Measurements from ENCODE around the gene ARMC9. TPM values are rescaled to one million over a fixed set of nuclear protein-coding genes. Genes with fewer than 3 reads are reported as not detected.
A peak's percentile ranks its signal among the peaks of the same experiment; 100 is the strongest.
"Not testable (repeated sequence)": the region's sequence is repeated elsewhere in the genome, so short reads cannot be mapped to it uniquely, and the experiment has no call there.

The ARMC9 gene
- total RNA-seq, 1 experiment from 2014 or later: 15.2 TPM

- Histone ChIP-seq H3K9me3 (no peaks in the 10 kb centered on the region), H3K36me3 (peaks cover 30% of the 10 kb centered on the region), H3K27me3 (no peaks in the 10 kb centered on the region), H3K4me3 (no peak overlapping the region)
- DNase-seq: no peak
These were observed 21.0 kb upstream of the ARMC9 start for GRCh38 chr2:231177156-231178025.

GRCh38 chr2:231178805-231179204 is 19.6 kb upstream of the ARMC9 start:
- DNase-seq, H3K27me3 ChIP-seq, H3K9me3 ChIP-seq, H3K4me3 ChIP-seq: not testable (repeated sequence)
- H3K36me3 ChIP-seq: peaks cover 23% of the 10 kb centered on the region

GRCh38 chr2:231181860-231182512 is 16.4 kb upstream of the ARMC9 start:
- Histone ChIP-seq H3K9me3 (no peaks in the 10 kb centered on the region), H3K36me3 (no peaks in the 10 kb centered on the region), H3K4me3 (no peak overlapping the region), H3K27me3 (no peaks in the 10 kb centered on the region)
- DNase-seq: peak; percentile 80

- DNase-seq: no peak
- no peaks in the 10 kb centered on the region for H3K27me3 ChIP-seq
- no peaks in the 10 kb centered on the region for H3K36me3 ChIP-seq
- H3K4me3 ChIP-seq: no peak overlapping the region
- H3K9me3 ChIP-seq: no peaks in the 10 kb centered on the region
These were observed 15.9 kb upstream of the ARMC9 start for GRCh38 chr2:231182513-231182899.

GRCh38 chr2:231183851-231184250 is 14.6 kb upstream of the ARMC9 start:
- Histone ChIP-seq H3K36me3 (no peaks in the 10 kb centered on the region), H3K27me3 (no peaks in the 10 kb centered on the region), H3K4me3 (no peak overlapping the region), H3K9me3 (no peaks in the 10 kb centered on the region)
- DNase-seq: no peak

GRCh38 chr2:231184319-231184718 is 14.1 kb upstream of the ARMC9 start:
- no peak overlapping the region for H3K4me3 ChIP-seq
- no peak for DNase-seq

GRCh38 chr2:231185050-231185725 is 13.2 kb upstream of the ARMC9 start:
- Histone ChIP-seq H3K27me3 (no peaks in the 10 kb centered on the region), H3K36me3 (no peaks in the 10 kb centered on the region), H3K9me3 (no peaks in the 10 kb centered on the region), H3K4me3 (no peak overlapping the region)
- no peak for DNase-seq

More at GRCh38 chr2:231184319-231184718, 14.1 kb upstream of the ARMC9 start:
- H3K9me3 ChIP-seq: no peaks in the 10 kb centered on the region
- no peaks in the 10 kb centered on the region for H3K36me3 ChIP-seq
- no peaks in the 10 kb centered on the region for H3K27me3 ChIP-seq

GRCh38 chr2:231185886-231186285 is 12.5 kb upstream of the ARMC9 start:
- Histone ChIP-seq H3K4me3 (no peak overlapping the region), H3K36me3 (no peaks in the 10 kb centered on the region), H3K27me3 (no peaks in the 10 kb centered on the region), H3K9me3 (no peaks in the 10 kb centered on the region)
- no peak for DNase-seq

GRCh38 chr2:231186325-231186724 is 12.1 kb upstream of the ARMC9 start:
- no peak for DNase-seq
- H3K4me3 ChIP-seq: no peak overlapping the region
- H3K36me3 ChIP-seq: no peaks in the 10 kb centered on the region
- H3K27me3 ChIP-seq: no peaks in the 10 kb centered on the region
- H3K9me3 ChIP-seq: no peaks in the 10 kb centered on the region

GRCh38 chr2:231187736-231188505 is 10.5 kb upstream of the ARMC9 start:
- H3K27me3 ChIP-seq: no peaks in the 10 kb centered on the region
- H3K4me3 ChIP-seq: no peak overlapping the region
- H3K36me3 ChIP-seq: no peaks in the 10 kb centered on the region
- H3K9me3 ChIP-seq: no peaks in the 10 kb centered on the region
- peak; percentile 57 for DNase-seq

GRCh38 chr2:231188506-231189170 is 9.8 kb upstream of the ARMC9 start:
- Histone ChIP-seq H3K36me3 (no peaks in the 10 kb centered on the region), H3K27me3 (no peaks in the 10 kb centered on the region), H3K4me3 (no peak overlapping the region), H3K9me3 (no peaks in the 10 kb centered on the region)
- no peak for DNase-seq

- H3K9me3 ChIP-seq: no peaks in the 10 kb centered on the region
- H3K36me3 ChIP-seq: no peaks in the 10 kb centered on the region
- no peak for DNase-seq
- no peaks in the 10 kb centered on the region for H3K27me3 ChIP-seq
- no peak overlapping the region for H3K4me3 ChIP-seq
These were observed 9.3 kb upstream of the ARMC9 start for GRCh38 chr2:231189171-231189530.

GRCh38 chr2:231189571-231190495 is 8.6 kb upstream of the ARMC9 start:
- no peak for DNase-seq
- Histone ChIP-seq H3K27me3 (no peaks in the 10 kb centered on the region), H3K9me3 (no peaks in the 10 kb centered on the region), H3K36me3 (no peaks in the 10 kb centered on the region), H3K4me3 (no peak overlapping the region)

GRCh38 chr2:231190531-231191197 is 7.8 kb upstream of the ARMC9 start:
- no peak overlapping the region for H3K4me3 ChIP-seq

More at GRCh38 chr2:231190531-231191197, 7.8 kb upstream of the ARMC9 start:
- Histone ChIP-seq H3K9me3 (no peaks in the 10 kb centered on the region), H3K27me3 (no peaks in the 10 kb centered on the region), H3K36me3 (no peaks in the 10 kb centered on the region)
- no peak for DNase-seq
